HG03095 (cell line): ENCODE data around the gene KBTBD12.
"Not testable (repeated sequence)": the region's sequence is repeated elsewhere in the genome, so short reads cannot be mapped to it uniquely, and the experiment has no call there.

Experiments
- ATAC-seq: cut with Tn5 transposase; IDR thresholded peaks from one replicate; pipeline ENCODE4 v1.9.1; 2021; ENCODE audit warnings: moderate library complexity; ENCODE audit not compliant: unreplicated experiment

Gene KBTBD12

DNA sequence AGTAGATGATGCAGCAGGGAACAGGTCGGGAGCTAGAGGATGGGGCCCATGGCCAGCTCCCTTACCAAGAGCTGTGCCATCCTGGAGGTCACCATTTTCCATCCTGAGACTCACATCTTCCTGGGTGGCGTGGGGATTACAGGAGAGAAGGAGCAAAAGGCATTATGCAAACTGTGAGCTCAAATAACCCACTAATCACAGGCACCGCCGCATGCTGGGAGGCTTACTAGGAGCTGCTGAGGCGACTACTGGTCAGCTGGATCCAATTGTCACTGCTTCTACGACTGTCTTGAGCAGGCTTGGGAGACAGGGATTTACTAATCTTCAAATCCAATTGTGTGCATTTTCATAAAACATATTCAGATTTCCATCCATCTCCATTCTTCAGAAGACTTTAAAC is 12.5 kb upstream of the KBTBD12 start:
- no peak for ATAC-seq

DNA sequence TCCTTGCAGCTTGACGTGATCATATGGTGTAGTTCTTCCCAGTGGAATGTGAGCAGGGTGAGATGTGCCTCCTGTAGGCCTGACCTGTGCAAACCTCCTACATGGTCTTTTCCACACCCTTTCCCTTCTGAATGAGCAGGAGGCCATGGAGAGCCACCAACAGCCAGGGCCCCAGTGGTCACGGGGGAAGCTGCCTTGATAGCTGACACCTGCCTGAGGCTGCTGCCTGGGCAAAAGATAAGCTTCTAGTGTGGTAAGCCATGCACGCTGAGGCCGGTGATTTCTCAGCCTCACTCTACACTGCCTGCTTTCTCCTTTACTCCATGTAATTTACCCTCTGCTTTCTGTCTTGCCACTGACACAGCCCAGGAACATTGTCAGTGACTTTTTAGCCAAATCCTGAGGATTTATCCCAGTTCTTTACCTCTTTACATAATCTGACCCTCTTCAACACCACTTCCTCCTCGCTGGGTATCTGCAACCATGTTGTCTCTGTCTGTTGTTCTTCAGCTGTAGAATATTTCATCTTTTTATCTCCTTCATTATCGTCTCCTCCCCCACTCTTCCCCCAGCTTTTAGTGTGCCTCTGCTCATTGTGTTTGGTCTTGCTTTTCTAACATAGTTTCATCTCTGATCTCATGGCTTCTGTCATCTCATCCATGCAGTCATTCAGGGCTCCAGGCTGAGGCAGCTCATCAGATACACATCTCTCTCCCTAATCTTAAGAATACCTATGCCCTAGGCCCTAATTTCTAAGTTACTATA is 11.2 kb upstream of the KBTBD12 start:
- ATAC-seq: no peak

- ATAC-seq: no peak
Observed at GRCh38 chr3:127905556-127905955, 9.5 kb upstream of the KBTBD12 start.

- ATAC-seq: not testable (repeated sequence)
Observed at GRCh38 chr3:127906653-127907052, 8.4 kb upstream of the KBTBD12 start.

- ATAC-seq: no peak
Observed at GRCh38 chr3:127908202-127908601, 6.8 kb upstream of the KBTBD12 start.

DNA sequence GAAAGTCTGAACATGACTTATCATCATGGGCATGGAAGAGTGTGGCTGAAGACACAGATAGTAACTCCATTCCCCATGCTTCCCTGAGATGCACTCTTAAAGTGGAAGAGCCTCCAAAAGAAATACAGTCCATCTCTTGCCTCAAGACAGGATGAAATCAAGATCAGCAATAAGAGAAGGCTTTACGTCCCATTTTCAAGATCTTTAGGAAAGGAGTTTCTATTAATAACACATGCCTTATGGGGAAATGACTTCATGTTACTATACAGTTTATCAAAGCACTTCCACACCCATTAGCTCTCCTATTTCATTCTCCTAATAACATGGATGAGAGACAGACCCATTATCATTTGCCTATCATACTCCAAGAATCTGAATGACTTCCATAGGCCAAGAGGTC is 6.1 kb upstream of the KBTBD12 start:
- no peak for ATAC-seq

- ATAC-seq: no peak
Observed at GRCh38 chr3:127909646-127910045, 5.4 kb upstream of the KBTBD12 start.

DNA sequence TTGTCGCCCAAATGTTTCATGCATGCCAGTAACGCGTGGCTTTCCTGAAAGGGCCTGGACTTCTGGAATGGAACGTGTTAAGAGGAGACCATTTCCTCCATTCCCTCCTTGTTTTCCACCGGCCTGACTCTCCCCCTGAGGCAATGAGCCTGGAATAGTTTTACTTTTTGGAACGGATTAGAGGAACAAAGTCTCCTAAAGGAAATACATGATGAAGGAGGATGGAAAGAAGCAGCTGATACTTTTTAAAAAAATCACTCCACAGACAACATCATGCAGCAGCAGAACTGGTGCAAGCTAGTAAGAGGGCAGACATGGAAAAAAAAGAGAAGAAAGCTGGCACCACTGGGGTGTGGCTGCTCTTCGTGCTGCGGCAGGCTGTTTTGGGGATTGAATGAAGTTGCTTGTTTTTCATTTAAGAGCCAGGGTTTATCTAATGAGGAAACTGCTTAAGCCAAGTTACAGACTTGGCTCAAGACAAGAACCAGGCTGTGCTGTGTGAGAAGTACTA is 3.6 kb upstream of the KBTBD12 start:
- no peak for ATAC-seq

- ATAC-seq: not testable (repeated sequence)
Observed at GRCh38 chr3:127913841-127914240, 1.2 kb upstream of the KBTBD12 start.

DNA sequence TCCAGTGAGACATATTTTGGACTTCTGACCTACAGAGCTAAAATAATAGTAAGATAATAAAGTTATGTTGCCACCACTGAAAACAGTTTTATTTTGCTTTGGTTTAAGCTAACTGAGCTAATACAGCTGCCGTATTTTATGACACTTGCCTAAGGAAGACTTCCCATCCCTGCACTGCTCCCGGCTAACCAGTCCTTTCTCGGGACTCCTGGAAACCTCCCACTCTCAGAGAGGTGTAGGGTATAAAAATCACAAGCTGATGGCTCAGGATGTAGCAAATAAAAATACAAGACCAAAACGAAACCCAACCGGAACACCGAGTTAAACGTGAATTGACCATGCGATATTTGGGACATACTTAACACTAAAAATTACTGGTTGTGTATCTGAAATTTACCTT is 448 bp upstream of the KBTBD12 start:
- no peak for ATAC-seq

DNA sequence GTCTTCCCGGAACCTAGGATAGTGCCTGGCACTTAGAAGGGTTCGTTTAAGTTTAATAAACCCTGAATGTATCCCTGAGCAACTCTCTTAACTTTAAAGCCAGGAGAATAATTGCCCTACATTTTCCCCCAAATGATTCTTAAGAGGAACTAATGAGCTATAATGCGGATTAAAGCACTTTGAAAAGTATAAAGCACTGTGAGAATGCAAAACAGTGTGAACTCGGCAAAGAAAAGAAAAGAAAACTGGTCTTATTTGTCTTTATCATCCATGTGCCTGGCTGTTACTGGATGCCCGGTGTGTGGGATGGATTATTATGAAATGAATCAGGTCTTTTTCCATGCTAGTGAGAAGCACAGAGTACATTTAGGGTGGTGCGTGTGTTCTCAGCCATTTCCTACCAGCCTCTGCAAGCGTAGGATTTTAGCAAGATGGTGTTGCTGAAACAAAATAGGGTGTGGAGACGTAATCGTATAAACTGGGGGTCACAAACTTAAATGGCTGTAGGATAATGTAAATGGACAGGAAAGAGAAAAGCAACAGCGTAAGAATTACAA is 983 bp downstream of the KBTBD12 start:
- ATAC-seq: no peak

GRCh38 chr3:127920738-127921137 is 5.7 kb downstream of the KBTBD12 start:
- ATAC-seq: no peak

- no peak for ATAC-seq
Observed at GRCh38 chr3:127923611-127924010, 8.6 kb downstream of the KBTBD12 start.

- ATAC-seq: no peak
Observed at GRCh38 chr3:127925384-127925783, 10.4 kb downstream of the KBTBD12 start.

DNA sequence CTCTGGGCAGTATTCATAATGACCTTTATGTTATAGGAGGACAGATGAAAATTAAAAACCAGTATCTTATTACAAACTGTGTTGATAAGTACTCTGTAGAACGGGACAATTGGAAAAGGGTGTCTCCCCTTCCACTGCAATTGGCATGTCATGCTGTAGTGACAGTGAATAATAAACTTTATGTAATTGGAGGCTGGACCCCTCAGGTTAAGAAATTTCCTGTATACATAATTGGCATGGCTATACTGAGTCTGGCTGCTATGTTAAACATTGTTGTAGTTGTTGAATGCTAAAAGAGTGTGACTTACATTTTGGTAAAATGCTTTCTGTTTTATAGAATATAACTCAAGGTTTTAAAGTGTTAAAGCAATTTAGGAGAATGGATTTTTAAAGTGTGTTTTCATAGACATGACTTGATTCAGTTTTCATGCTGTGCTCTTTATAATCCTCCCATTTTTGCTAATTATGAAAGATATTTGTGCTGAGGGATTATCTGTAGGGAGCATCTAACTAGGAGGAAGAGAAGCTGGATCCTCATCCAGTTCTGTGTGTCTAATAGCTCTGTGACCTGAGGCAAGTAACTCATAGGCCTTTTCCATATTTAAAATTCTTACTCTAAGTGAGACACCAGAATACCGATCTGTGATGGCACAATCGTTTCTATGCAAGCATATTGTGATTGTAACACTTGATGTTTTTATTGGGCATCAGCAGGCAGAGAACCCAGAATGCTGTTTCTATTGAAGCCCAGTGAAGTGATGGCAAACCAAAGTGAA is 13.0 kb downstream of the KBTBD12 start:
- ATAC-seq: no peak

GRCh38 chr3:127929818-127930413 is 14.9 kb downstream of the KBTBD12 start:
- ATAC-seq: no peak

GRCh38 chr3:127933396-127933795 is 18.4 kb downstream of the KBTBD12 start:
- no peak for ATAC-seq

GRCh38 chr3:127938800-127939199 is 23.8 kb downstream of the KBTBD12 start:
- no peak for ATAC-seq

DNA sequence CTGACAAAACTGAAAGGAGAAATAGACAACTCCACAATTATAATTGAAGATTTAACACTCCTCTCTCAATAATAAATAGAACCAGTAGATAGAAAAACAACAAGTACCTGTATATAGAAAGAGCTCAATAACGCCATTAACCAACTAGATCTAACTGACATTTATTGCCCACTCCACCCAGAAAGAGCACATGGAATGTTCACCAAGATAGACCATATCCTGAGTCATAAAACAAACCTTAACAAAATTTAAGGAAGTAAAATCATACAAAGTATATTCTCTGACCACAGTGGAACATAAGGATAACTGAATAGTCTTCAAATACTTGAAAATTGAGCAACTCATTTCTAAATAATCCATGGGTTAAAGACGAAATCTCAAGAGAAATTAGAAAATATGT is 25.1 kb downstream of the KBTBD12 start:
- no peak for ATAC-seq

GRCh38 chr3:127942613-127943012 is 27.6 kb downstream of the KBTBD12 start:
- ATAC-seq: no peak

GRCh38 chr3:127948211-127948610 is 33.2 kb downstream of the KBTBD12 start:
- no peak for ATAC-seq
